ENCODE data around the gene CHD6.

The CHD6 gene

GRCh38 chr20:41364967-41365765, 253.0 kb downstream of the CHD6 start:
- no peak for DNase-seq

GRCh38 chr20:41364236-41364855, 253.8 kb downstream of the CHD6 start:
- no peak for DNase-seq

GRCh38 chr20:41363601-41364000, 254.6 kb downstream of the CHD6 start:
- no peak for DNase-seq

GRCh38 chr20:41362748-41363140, 255.4 kb downstream of the CHD6 start:
- no peak for DNase-seq

DNA sequence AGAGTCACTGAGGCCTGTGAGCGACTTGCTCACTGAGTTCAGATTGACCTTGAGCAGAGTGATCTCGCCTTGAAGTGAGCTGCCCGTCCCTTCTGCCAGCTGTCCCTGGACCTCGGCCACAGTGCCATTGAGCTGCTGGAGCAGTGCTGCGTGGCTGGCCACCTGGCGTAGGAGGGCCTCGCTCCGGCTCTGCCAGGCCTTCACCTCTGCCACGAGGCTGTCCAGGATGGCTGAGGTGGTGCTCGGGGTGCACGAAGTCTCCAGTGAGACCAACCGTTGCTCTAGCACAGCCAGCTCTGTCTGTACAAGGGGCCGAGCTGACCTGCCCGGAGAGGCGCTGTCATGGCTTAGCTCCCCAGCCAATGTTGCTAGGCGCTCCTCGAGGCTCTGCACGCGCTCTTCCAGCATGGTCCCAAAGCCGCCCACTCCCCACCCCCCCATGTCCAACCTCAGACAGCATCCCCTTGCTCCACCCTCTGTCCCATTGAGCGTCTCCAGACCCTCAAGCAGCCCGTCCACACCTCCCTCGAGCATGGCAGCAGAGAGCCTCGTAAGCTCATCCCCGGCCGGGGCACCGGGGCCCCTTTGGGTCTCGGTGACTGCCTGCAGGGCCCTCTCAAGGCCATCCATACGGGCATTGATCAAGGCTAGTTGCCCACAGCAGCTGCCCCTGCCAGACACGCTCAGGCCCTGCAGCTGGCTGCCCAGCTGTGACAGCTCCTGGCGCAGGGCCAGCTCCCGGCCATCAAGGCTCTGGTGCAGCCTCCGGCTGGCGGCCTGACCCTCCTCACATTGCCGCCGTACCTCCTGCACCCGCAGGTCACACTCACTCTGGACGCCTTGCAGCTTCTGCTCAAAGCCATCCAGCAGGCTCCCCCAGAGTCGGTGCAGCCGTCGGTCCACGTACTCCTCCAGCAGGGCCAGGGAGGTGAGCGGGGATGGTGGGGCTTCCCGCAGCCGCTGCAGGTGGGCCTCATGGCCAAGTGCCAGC, 256.1 kb downstream of the CHD6 start:
- DNase-seq: no peak

GRCh38 chr20:41360831-41361756, 257.1 kb downstream of the CHD6 start:
- DNase-seq: no peak

DNA sequence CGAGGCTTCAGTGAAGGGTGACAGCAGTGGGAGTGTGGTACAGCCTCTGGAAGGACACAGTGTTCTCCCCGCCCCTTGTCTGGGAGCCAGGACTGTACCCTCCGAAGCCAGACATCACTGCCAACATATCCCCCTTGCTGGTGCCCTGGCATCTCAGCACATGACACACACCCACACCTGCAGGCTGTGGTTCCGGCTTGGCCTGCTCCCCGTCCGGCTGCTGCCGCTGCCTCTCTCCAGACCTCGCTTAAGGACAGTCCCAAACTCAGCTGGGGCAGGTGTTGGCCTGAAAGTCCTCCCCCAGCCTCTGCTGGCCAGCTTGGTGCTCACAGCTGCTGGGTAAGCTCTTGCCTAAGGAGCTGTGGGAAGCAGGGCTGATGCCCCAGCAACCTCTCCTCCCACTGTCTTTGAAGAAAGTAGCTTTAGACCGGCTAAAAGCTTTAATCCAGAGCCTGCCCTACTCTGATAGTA, 258.6 kb downstream of the CHD6 start:
- no peak for DNase-seq

DNA sequence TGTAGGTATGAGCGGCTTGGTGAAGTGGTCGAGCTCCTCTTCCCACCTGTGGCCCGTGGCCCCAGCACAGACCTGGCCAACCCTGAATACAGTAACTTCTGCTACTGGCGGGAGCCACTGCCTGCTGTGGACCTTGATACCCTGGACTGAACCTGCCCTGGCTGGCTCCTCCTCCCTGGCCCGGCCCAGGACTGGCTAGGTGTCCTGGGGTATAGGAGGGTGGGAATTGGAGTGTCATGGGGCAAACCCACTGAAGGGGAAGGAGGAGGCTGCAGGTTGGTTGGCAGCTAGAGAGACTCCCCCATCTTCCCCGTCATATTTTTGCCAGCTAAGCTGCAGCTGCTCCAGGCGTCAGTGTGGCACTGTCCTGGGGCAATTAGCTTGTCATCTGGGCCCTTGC, 259.5 kb downstream of the CHD6 start:
- DNase-seq: no peak

GRCh38 chr20:41358230-41358629, 259.9 kb downstream of the CHD6 start:
- no peak for DNase-seq

GRCh38 chr20:41357424-41358163, 260.6 kb downstream of the CHD6 start:
- no peak for DNase-seq

GRCh38 chr20:41356951-41357350, 261.2 kb downstream of the CHD6 start:
- no peak for DNase-seq

GRCh38 chr20:41355598-41356203, 262.5 kb downstream of the CHD6 start:
- no peak for DNase-seq

- no peak for DNase-seq
Measured at GRCh38 chr20:41355192-41355591, 263.0 kb downstream of the CHD6 start.

DNA sequence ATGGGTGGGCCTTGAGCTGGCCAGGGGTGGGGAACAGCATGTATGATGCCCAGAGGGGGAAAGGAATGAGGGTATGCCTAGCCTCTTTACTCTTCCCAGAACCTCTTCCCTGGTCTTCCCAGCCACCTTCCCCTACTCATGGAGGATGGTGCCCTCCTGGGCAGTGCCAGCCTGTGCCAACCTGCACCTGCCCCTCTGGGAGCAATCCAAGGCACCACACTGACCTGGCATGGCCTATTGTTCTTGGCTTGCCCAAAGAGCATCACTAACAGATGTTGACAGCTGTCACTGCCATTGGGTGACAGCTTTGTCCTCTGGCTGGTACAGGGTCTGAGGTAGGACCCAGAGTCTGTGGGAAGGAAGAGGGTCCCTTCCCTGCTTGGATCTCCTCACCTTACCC, 264.6 kb downstream of the CHD6 start:
- DNase-seq: no peak

DNA sequence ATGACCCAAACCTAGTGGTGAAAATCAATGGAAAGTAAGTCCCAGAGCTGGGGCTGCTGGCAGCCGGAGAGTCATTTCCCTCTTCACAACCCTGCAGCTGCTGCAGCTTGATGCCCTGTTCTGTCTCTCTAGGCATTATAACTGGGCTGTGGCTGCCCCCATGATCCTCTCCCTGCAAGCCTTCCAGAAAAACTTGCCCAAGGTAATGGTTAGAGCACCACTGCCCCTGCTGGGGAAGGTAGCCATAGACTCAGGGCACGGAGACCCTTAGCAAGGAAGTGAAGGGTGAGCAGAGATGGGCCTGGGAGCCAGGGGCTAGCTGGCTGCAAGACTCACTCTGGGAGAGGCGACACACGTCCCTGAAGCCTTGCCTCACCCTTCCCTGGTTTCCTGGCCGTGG, 265.5 kb downstream of the CHD6 start:
- DNase-seq: no peak

DNA sequence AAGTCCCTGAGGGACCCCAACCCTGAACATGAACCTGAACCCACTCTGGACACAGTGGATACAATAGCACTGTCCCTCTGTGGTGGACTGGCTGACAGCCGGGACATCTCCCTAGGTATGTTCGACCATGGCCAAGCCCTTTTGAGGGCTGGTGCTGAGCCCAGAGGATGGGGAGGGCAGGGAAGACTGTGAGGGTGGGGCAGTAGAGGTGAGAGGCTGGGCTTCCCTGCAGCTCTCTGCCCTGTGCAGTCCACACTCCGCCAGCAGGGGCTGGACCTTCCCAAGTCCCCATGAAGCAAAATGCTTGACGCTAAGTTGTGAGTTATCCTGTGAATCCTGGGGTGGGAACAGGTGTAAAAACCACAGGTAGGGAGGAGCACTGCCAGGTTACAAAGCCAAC, 266.1 kb downstream of the CHD6 start:
- DNase-seq: no peak
